Mucosa of descending colon (tissue), 3 donors: ENCODE data around the gene MS4A6A. TPM values are rescaled to one million over a fixed set of nuclear protein-coding genes. Genes with fewer than 3 reads are reported as not detected.

Experiments used
- ATAC-seq: fragments of 200-7000 bp; cut with Tn5 transposase; one replicate; pipeline ENCODE4 v1.9.1; 2020; ENCODE audit warnings: mild to moderate bottlenecking, moderate library complexity
- DNase-seq, 3 donors: peaks; one replicate each; pipeline ENCODE4 v3.0.0-alpha.2; 2020
- H3K36me3 ChIP-seq: fragments of 200-600 bp; one replicate; pipeline ENCODE4 v1.8.0; 2021; ENCODE audit warnings: low read depth, mild to moderate bottlenecking
- H3K4me1 ChIP-seq: fragments of 200-600 bp; one replicate; pipeline ENCODE4 v1.8.0; 2021; ENCODE audit warnings: low read depth, mild to moderate bottlenecking
- H3K4me3 ChIP-seq: fragments of 200-600 bp; one replicate; pipeline ENCODE4 v1.8.0; 2021; ENCODE audit warnings: mild to moderate bottlenecking
- H3K9me3 ChIP-seq: fragments of 200-600 bp; one replicate; pipeline ENCODE4 v1.8.0; 2021; ENCODE audit warnings: mild to moderate bottlenecking
- intact Hi-C, 2 donors: fragments of 100-400 bp; cut with DNase I in 1 of 2; cut with micrococcal nuclease in 1 of 2; formaldehyde crosslinking; loops; one replicate each; pipeline versions ENCODE4 v1.11.0 to v1.11.1; 2022; cut with DNase I, micrococcal nuclease
- total RNA-seq, 3 donors: library from RNA; stranded (reverse); fragmentation: NEBNext Ultra II Directional in 2 of 3; extraction: Animal tissue kit (Norgen Biotek cat#: 25700) in 2 of 3; gene quantifications; one replicate each; pipeline versions ENCODE4 v1.2.1 to v1.2.4, GENCODE V29; 2021 to 2023
- TF ChIP-seq, protein P1 (sequence below): fragments of 200-600 bp; IDR thresholded peaks from one replicate; pipeline ENCODE4 v1.8.0; 2022; ENCODE audit warnings: antibody characterized with exemption, mild to moderate bottlenecking
- donor health status: DM: no; HTN: no; CAD: no; lungs with moderate emphysema.
- donor health status: DM: no; HTN: no; CAD: no.
- donor health status: DM: no; HTN: yes; CAD: no.

MS4A6A gene
- total RNA-seq, 3 donors from 2014 or later = 21.0 to 87.2 (median 85.8) TPM

- DNase-seq (no peak), ATAC-seq (no peak)
These were observed 32.6 kb downstream of the MS4A6A start for GRCh38 chr11:60150279-60150678.

GRCh38 chr11:60145677-60146076 is 37.2 kb downstream of the MS4A6A start:
- no peaks in the 10 kb centered on the region for H3K9me3 ChIP-seq
- TF ChIP-seq, protein P1, sequence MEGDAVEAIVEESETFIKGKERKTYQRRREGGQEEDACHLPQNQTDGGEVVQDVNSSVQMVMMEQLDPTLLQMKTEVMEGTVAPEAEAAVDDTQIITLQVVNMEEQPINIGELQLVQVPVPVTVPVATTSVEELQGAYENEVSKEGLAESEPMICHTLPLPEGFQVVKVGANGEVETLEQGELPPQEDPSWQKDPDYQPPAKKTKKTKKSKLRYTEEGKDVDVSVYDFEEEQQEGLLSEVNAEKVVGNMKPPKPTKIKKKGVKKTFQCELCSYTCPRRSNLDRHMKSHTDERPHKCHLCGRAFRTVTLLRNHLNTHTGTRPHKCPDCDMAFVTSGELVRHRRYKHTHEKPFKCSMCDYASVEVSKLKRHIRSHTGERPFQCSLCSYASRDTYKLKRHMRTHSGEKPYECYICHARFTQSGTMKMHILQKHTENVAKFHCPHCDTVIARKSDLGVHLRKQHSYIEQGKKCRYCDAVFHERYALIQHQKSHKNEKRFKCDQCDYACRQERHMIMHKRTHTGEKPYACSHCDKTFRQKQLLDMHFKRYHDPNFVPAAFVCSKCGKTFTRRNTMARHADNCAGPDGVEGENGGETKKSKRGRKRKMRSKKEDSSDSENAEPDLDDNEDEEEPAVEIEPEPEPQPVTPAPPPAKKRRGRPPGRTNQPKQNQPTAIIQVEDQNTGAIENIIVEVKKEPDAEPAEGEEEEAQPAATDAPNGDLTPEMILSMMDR = no peak
- intact Hi-C loops = no loop called here
- H3K4me3 ChIP-seq = no peak overlapping the region
- DNase-seq = no peak
- no peaks in the 10 kb centered on the region for H3K4me1 ChIP-seq
- no peaks in the 10 kb centered on the region for H3K36me3 ChIP-seq
- no peak for ATAC-seq

More at GRCh38 chr11:60150279-60150678, 32.6 kb downstream of the MS4A6A start:
- Histone ChIP-seq H3K36me3 (no peaks in the 10 kb centered on the region), H3K4me3 (no peak overlapping the region), H3K4me1 (no peaks in the 10 kb centered on the region), H3K9me3 (no peaks in the 10 kb centered on the region)
- intact Hi-C loops = no loop called here
- TF ChIP-seq, protein P1 = no peak

DNA sequence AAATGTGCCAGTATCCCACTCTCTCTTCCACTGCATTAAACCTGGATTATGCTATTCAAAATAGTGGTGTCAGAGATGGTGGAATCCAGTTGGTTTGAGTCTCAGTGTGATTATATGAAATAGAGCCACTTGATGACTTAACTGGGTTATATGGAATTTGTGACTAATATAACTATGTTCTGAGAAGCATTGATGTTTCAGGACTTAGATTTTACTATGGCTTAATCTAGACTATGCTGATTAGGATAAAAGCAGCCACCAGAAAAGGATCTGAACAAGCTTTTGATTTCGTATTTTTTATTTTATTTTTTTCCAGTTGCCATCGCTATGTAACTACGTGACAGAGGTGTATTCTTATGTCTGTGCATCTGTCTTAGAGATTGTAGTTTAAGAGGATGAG is 39.1 kb downstream of the MS4A6A start:
- Histone ChIP-seq H3K4me3 (no peak overlapping the region), H3K9me3 (no peaks in the 10 kb centered on the region), H3K36me3 (no peaks in the 10 kb centered on the region), H3K4me1 (no peaks in the 10 kb centered on the region)
- ATAC-seq = no peak
- TF ChIP-seq, protein P1 = no peak
- intact Hi-C loops = no loop called here
- no peak for DNase-seq

DNA sequence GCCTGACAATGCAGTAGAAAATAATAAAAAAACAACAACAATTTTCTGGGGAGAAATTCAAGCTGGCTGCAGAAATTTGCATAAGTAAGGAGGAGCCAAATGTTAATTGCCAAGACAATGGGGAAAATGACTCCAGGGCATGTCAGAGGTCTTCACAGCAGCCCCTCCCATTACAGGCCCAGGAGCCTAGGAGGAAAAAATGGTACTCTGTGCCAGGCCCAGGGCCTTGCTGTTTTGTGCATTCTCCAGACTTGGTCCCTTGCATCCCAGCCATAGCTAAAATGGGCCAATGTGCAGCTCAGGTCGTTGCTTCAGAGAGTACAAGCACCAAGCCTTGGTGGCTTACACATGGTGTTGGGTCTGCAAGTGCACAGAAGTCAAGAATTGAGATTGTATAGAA is 49.0 kb downstream of the MS4A6A start:
- no peak for DNase-seq
- H3K36me3 ChIP-seq = no peaks in the 10 kb centered on the region
- TF ChIP-seq, protein P1 = no peak
- ATAC-seq = no peak
- H3K9me3 ChIP-seq = no peaks in the 10 kb centered on the region
- H3K4me1 ChIP-seq = peaks cover 7% of the 10 kb centered on the region
- intact Hi-C loops = no loop called here
- no peak overlapping the region for H3K4me3 ChIP-seq

- intact Hi-C loops = no loop called here
- ATAC-seq = peak; percentile 54
These were observed 51.0 kb downstream of the MS4A6A start for GRCh38 chr11:60131912-60132311.

More at GRCh38 chr11:60131912-60132311, 51.0 kb downstream of the MS4A6A start:
- peaks cover 7% of the 10 kb centered on the region for H3K4me1 ChIP-seq
- H3K36me3 ChIP-seq = no peaks in the 10 kb centered on the region
- no peak for DNase-seq
- TF ChIP-seq, protein P1 = no peak
- no peaks in the 10 kb centered on the region for H3K9me3 ChIP-seq
- no peak overlapping the region for H3K4me3 ChIP-seq
